ENCODE data around the gene NANOS3. TPM values are rescaled to one million over a fixed set of nuclear protein-coding genes. Genes with fewer than 3 reads are reported as not detected.

The NANOS3 gene
- total and polyA plus RNA-seq, 9 of the 15 experiments (the other 6 are each of a cell fraction or from before 2014, with no cell fraction given), result not detected

- TF ChIP-seq, protein P1, sequence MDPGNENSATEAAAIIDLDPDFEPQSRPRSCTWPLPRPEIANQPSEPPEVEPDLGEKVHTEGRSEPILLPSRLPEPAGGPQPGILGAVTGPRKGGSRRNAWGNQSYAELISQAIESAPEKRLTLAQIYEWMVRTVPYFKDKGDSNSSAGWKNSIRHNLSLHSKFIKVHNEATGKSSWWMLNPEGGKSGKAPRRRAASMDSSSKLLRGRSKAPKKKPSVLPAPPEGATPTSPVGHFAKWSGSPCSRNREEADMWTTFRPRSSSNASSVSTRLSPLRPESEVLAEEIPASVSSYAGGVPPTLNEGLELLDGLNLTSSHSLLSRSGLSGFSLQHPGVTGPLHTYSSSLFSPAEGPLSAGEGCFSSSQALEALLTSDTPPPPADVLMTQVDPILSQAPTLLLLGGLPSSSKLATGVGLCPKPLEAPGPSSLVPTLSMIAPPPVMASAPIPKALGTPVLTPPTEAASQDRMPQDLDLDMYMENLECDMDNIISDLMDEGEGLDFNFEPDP (CRISPR knock-in tag; IDR thresholded peaks at IDR 0.05), result no peak
- TF ChIP-seq TGIF2 (CRISPR knock-in tag; IDR thresholded peaks at IDR 0.05) (no peak), ZBTB17 (CRISPR knock-in tag; IDR thresholded peaks at IDR 0.05) (no peak), NFE2 (IDR thresholded peaks at IDR 0.05; ENCODE audit: low read depth) (no peak), PTTG1 (tag; IDR thresholded peaks at IDR 0.05; ENCODE audit: low read depth) (no peak), XRCC5 (IDR thresholded peaks at IDR 0.05; ENCODE audit: low read depth, low read length) (no peak), HLTF (IDR thresholded peaks at IDR 0.05) (no peak), HOMEZ (CRISPR knock-in tag; IDR thresholded peaks at IDR 0.05) (no peak; the same call in 1 of the 2 replicates), LEF1 (IDR thresholded peaks at IDR 0.05) (no peak), TAL1 (IDR thresholded peaks at IDR 0.05) (no peak), PCBP1 (IDR thresholded peaks at IDR 0.05; ENCODE audit: low read depth, low read length, poor library complexity, severe bottlenecking) (no peak), USF1 (CRISPR knock-in tag; IDR thresholded peaks at IDR 0.05) (no peak), MAFK (IDR thresholded peaks at IDR 0.05; ENCODE audit: low read length) (no peak), LCOR (CRISPR knock-in tag; IDR thresholded peaks at IDR 0.05) (no peak), SETDB1 (IDR thresholded peaks at IDR 0.05; ENCODE audit: low read length) (no peak), ZHX1 (conservative IDR thresholded peaks at IDR 0.05; ENCODE audit: low read length) (no peak), TCF15 (CRISPR knock-in tag; IDR thresholded peaks at IDR 0.05) (no peak)
- TF ChIP-seq, protein P2, sequence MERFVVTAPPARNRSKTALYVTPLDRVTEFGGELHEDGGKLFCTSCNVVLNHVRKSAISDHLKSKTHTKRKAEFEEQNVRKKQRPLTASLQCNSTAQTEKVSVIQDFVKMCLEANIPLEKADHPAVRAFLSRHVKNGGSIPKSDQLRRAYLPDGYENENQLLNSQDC (CRISPR knock-in tag; IDR thresholded peaks at IDR 0.05), result no peak
- TF ChIP-seq, protein P3, sequence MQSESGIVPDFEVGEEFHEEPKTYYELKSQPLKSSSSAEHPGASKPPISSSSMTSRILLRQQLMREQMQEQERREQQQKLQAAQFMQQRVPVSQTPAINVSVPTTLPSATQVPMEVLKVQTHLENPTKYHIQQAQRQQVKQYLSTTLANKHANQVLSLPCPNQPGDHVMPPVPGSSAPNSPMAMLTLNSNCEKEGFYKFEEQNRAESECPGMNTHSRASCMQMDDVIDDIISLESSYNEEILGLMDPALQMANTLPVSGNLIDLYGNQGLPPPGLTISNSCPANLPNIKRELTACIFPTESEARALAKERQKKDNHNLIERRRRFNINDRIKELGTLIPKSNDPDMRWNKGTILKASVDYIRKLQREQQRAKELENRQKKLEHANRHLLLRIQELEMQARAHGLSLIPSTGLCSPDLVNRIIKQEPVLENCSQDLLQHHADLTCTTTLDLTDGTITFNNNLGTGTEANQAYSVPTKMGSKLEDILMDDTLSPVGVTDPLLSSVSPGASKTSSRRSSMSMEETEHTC (IDR thresholded peaks at IDR 0.05), result peak; percentile 78
Measured at GRCh38 chr19:13849991-13850909, 26.7 kb upstream of the NANOS3 start (continued).
